IMR-90 (cell line): Measurements from ENCODE around the gene SRRM2. TPM values are rescaled to one million over a fixed set of nuclear protein-coding genes. Genes with fewer than 3 reads are reported as not detected.

Experiments
- ATAC-seq: fragments of 200-7000 bp; cut with Tn5 transposase; 2 replicates; pipeline ENCODE4 v1.9.1; 2020; ENCODE audit warnings: low read depth, mild to moderate bottlenecking, moderate library complexity
- BruUV-seq: library from RNA; stranded (reverse); fragments of 400-500 nt; replicated peaks from 2 replicates; lab custom pipeline; 2021; lab: Mats Ljungman, UMichigan
- CTCF ChIA-PET: fragments of 300-600 bp; formaldehyde crosslinking; extraction: SDS; loops from one replicate; lab custom pipeline; 2021; ENCODE audit warnings: antibody characterized with exemption; lab: Yijun Ruan, JAX
- POLR2A ChIA-PET: fragments of 300-600 bp; sonication (Branson Sonifier 250); formaldehyde crosslinking; loops from one replicate; lab custom pipeline; 2022; ENCODE audit warnings: antibody characterized with exemption; ENCODE audit not compliant: unreplicated experiment; lab: Charles Lee
- DNase-seq: peaks from one replicate; pipeline ENCODE4 v3.0.0; 2013
- H2AFZ ChIP-seq: replicated peaks from 2 replicates; pipeline ENCODE3; 2013; ENCODE audit warnings: low read length, mild to moderate bottlenecking; ENCODE audit not compliant: poor library complexity
- H2AK5ac ChIP-seq: 2 replicates; pipeline ENCODE4 v1.6.1; 2013; ENCODE audit warnings: low read depth, low read length, inconsistent platforms
- H2AK9ac ChIP-seq: replicated peaks from 2 replicates; pipeline ENCODE3; 2013; ENCODE audit warnings: mild to moderate bottlenecking, low read depth, low read length, moderate library complexity; ENCODE audit not compliant: poor library complexity
- H2BK120ac ChIP-seq: 2 replicates; pipeline ENCODE4 v1.6.1; 2013; ENCODE audit warnings: low read depth, low read length, inconsistent platforms
- H2BK15ac ChIP-seq: 3 replicates; pipeline ENCODE4 v1.6.1; 2013; ENCODE audit warnings: low read depth, low read length, inconsistent platforms
- H2BK20ac ChIP-seq: 2 replicates; pipeline ENCODE4 v1.6.1; 2013; ENCODE audit warnings: low read depth, mild to moderate bottlenecking, inconsistent platforms, low read length, moderate library complexity
- H2BK5ac ChIP-seq: 2 replicates; pipeline ENCODE4 v1.6.1; 2013; ENCODE audit warnings: mild to moderate bottlenecking, low read depth, low read length, inconsistent platforms; ENCODE audit not compliant: poor library complexity, severe bottlenecking
- H3K14ac ChIP-seq: replicated peaks from 2 replicates; pipeline ENCODE4 v1.6.1; 2013; ENCODE audit warnings: low read depth, low read length, inconsistent platforms
- H3K18ac ChIP-seq: 2 replicates; pipeline ENCODE4 v1.6.1; 2013; ENCODE audit warnings: low read depth, low read length, control low read depth
- H3K23ac ChIP-seq: 2 replicates; pipeline ENCODE4 v1.6.1; 2013; ENCODE audit warnings: low read depth, low read length, inconsistent platforms
- H3K27ac ChIP-seq: 2 replicates; pipeline ENCODE4 v1.5.1; 2013; ENCODE audit warnings: mild to moderate bottlenecking, control low read depth, low read length; ENCODE audit not compliant: insufficient read depth
- H3K27me3 ChIP-seq: 2 replicates; pipeline ENCODE4 v1.6.1; 2013; ENCODE audit warnings: low read length; ENCODE audit not compliant: control insufficient read depth, insufficient read depth
- H3K36me3 ChIP-seq: 2 replicates; pipeline ENCODE4 v1.6.1; 2013; ENCODE audit warnings: low read length, mixed read lengths; ENCODE audit not compliant: control insufficient read depth, insufficient read depth
- H3K4ac ChIP-seq: 2 replicates; pipeline ENCODE4 v1.6.1; 2013; ENCODE audit warnings: low read depth, low read length, inconsistent platforms
- H3K4me1 ChIP-seq: 2 replicates; pipeline ENCODE4 v1.6.1; 2013; ENCODE audit warnings: low read length, mixed read lengths; ENCODE audit not compliant: control insufficient read depth, insufficient read depth
- H3K4me2 ChIP-seq: 2 replicates; pipeline ENCODE4 v1.6.1; 2013; ENCODE audit warnings: low read depth, mild to moderate bottlenecking, control low read depth, low read length, moderate library complexity
- H3K4me3 ChIP-seq: 2 replicates; pipeline ENCODE4 v1.5.1; 2013; ENCODE audit warnings: low read depth, mild to moderate bottlenecking, control low read depth, low read length, moderate library complexity; ENCODE audit not compliant: insufficient read depth
- H3K56ac ChIP-seq: 2 replicates; pipeline ENCODE4 v1.6.1; 2013; ENCODE audit warnings: low read length, inconsistent platforms; ENCODE audit not compliant: insufficient read depth; ENCODE audit errors: extremely low read depth
- H3K79me1 ChIP-seq, 2 experiments: 2 replicates each; pipeline ENCODE4 v1.6.1; 2013; ENCODE audit warnings: low read length in 2 of 2, inconsistent platforms in 1 of 2, low read depth in 1 of 2
- H3K9ac ChIP-seq: 2 replicates; pipeline ENCODE4 v1.6.1; 2013; ENCODE audit warnings: low read depth, low read length, control low read depth
- H3K9me1 ChIP-seq: 2 replicates; pipeline ENCODE4 v1.6.1; 2013; ENCODE audit warnings: low read length, inconsistent platforms; ENCODE audit not compliant: insufficient read depth
- H3K9me3 ChIP-seq: 2 replicates; pipeline ENCODE4 v1.6.1; 2013; ENCODE audit warnings: low read length; ENCODE audit not compliant: control insufficient read depth, insufficient read depth
- H4K20me1 ChIP-seq: 2 replicates; pipeline ENCODE4 v1.6.1; 2013; ENCODE audit warnings: low read length, inconsistent platforms; ENCODE audit not compliant: insufficient read depth
- H4K5ac ChIP-seq: 2 replicates; pipeline ENCODE4 v1.6.1; 2013; ENCODE audit warnings: mild to moderate bottlenecking, low read depth, low read length, control low read depth
- H4K8ac ChIP-seq, 2 experiments: 2 replicates each; pipeline ENCODE4 v1.6.1; 2013; ENCODE audit warnings: low read depth in 2 of 2, low read length in 2 of 2, control low read depth in 1 of 2, inconsistent platforms in 1 of 2
- H4K91ac ChIP-seq: 2 replicates; pipeline ENCODE4 v1.6.1; 2013; ENCODE audit warnings: low read depth, low read length, inconsistent platforms; ENCODE audit not compliant: insufficient read depth
- CEBPB ChIP-seq: IDR thresholded peaks from 2 replicates; pipeline ENCODE4 v1.6.1; 2012; ENCODE audit warnings: low read depth, low read length, improper control_type of control experiment
- CHD1 ChIP-seq: IDR thresholded peaks from 2 replicates; pipeline ENCODE4 v1.6.1; 2012; ENCODE audit warnings: low read depth, low read length, improper control_type of control experiment
- ELK1 ChIP-seq: fragments of 150-350 bp; IDR thresholded peaks from 2 replicates; pipeline ENCODE4 v1.6.1; 2016; ENCODE audit warnings: low read depth, mild to moderate bottlenecking, low read length, moderate library complexity, borderline replicate concordance
- FOS ChIP-seq: fragments of 150-350 bp; IDR thresholded peaks from 2 replicates; pipeline ENCODE4 v1.6.1; 2016; ENCODE audit warnings: low read depth, low read length
- MAFK ChIP-seq: IDR thresholded peaks from 2 replicates; pipeline ENCODE4 v1.6.1; 2012; ENCODE audit warnings: low read depth, low read length, improper control_type of control experiment
- RCOR1 ChIP-seq: IDR thresholded peaks from 2 replicates; pipeline ENCODE4 v1.6.1; 2012; ENCODE audit warnings: mild to moderate bottlenecking, low read length, improper control_type of control experiment; ENCODE audit not compliant: insufficient replicate concordance
- RFX5 ChIP-seq: IDR thresholded peaks from 2 replicates; pipeline ENCODE4 v1.8.0; 2012; ENCODE audit warnings: low read depth, mild to moderate bottlenecking, low read length, moderate library complexity
- USF2 ChIP-seq: fragments of 150-350 bp; IDR thresholded peaks from 2 replicates; pipeline ENCODE4 v1.6.1; 2017; ENCODE audit warnings: mild to moderate bottlenecking, antibody characterized with exemption, low read length, low read depth
- WGBS, 2 experiments: methylation state at CpG; one replicate each; pipeline versions ENCODE4 v1.1.5 to v1.1.7; 2013; ENCODE audit warnings: missing lambda C conversion rate in 2 of 2; ENCODE audit not compliant: insufficient read length in 1 of 2; ENCODE audit errors: extremely low coverage in 2 of 2; 5-methylcytosine and 5-hydroxymethylcytosine counted together
- dilution Hi-C: fragments of 300-500 bp; cut with HindIII; formaldehyde crosslinking; loops from one replicate; pipeline ENCODE4 v1.14.3; 2018; ENCODE audit warnings: low sequenced_read_pairs; ENCODE audit not compliant: unreplicated experiment
- in situ Hi-C: fragments of 300-500 bp; cut with MboI; formaldehyde crosslinking; loops from 3 replicates; pipeline ENCODE4 v1.14.3; 2019; ENCODE audit warnings: low sequenced_read_pairs, inconsistent platforms, mixed read lengths
- intact Hi-C: fragments of 100-400 bp; cut with micrococcal nuclease; formaldehyde crosslinking; loops from 2 replicates; pipeline ENCODE4 v1.10.0; 2022
- polyA plus RNA-seq, 3 experiments: library from polyadenylated mRNA; depleted of rRNA; stranded (reverse); fragments of >200 nt; gene quantifications; 2 replicates each; pipeline ENCODE4 v1.2.3, GENCODE V29; 2012; ENCODE audit warnings: low replicate concordance in 1 of 3
- total RNA-seq: library from RNA; depleted of rRNA; stranded (reverse); fragments of >200 nt; gene quantifications from 2 replicates; pipeline ENCODE4 v1.2.3, GENCODE V29; 2012

Gene SRRM2
- total and polyA plus RNA-seq, 2 of the 4 experiments (the other 2 are of a cell fraction) = 20.3 to 300 TPM

DNA sequence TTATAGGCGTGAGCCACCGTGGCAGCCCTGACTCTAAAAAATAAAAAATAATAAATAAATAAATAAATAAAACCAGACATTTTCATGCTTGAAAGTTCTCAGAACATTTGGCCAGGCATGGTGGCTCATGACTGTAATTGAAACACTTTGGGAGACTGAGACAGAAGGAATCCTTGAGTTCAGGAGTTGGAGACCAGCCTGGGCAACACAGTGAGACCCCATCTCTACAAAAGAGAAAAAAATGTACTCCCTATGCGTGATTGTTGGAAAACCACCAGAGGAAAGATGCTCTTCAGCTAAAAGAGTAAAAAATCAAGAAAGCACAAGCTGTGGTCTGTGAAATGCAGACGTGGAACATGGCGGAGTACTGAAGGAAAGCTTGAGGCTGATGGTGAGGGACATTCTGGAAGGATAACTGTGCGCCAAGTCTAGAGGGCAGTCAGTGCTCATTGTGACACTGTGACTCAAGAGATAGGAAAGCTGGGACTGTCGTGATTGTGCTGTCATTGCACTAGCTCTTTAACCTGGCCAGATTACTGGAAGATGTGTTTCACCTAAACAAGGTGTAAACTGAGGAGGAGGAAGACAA is 28.3 kb upstream of the SRRM2 start:
- no peaks in the 10 kb centered on the region for H3K4me1 ChIP-seq
- intact Hi-C loops = no loop called here
- no peak overlapping the region for H3K56ac ChIP-seq
- no peak overlapping the region for H2BK5ac ChIP-seq
- no TSS peak for BruUV-seq
- H4K20me1 ChIP-seq = no peaks in the 10 kb centered on the region
- no peak overlapping the region for H4K91ac ChIP-seq
- H3K27me3 ChIP-seq = peaks cover 9% of the 10 kb centered on the region; the same call in 1 of the 2 replicates
- H2AK9ac ChIP-seq = peak overlapping the region; percentile 57
- no peaks in the 10 kb centered on the region for H3K9me3 ChIP-seq
- H4K8ac ChIP-seq = no peak overlapping the region
- H3K9me1 ChIP-seq = no peaks in the 10 kb centered on the region
- DNase-seq (no peak), ATAC-seq (no peak)
- H3K4ac ChIP-seq = no peak overlapping the region
- no peak overlapping the region for H3K18ac ChIP-seq
- no peak overlapping the region for H3K14ac ChIP-seq
- H3K27ac ChIP-seq = no peak overlapping the region
- no peak overlapping the region for H2BK15ac ChIP-seq
- in situ Hi-C loops = no loop called here
- TF ChIP-seq RCOR1 (no peak), USF2 (no peak), ELK1 (no peak), CHD1 (no peak), CEBPB (no peak), RFX5 (no peak), MAFK (no peak), FOS (no peak)
- H3K4me3 ChIP-seq = no peak overlapping the region
- ChIA-PET CTCF (no interaction called here), POLR2A (no interaction called here)
- H3K9ac ChIP-seq = no peak overlapping the region
- H3K4me2 ChIP-seq = no peak overlapping the region
- WGBS, 2 experiments = 93% methylated on average over 2 of the region's 7 CpGs; no CpG with 5 or more reads in 1 of the 2 experiments
- no peak overlapping the region for H2BK20ac ChIP-seq
- no peak overlapping the region for H2AFZ ChIP-seq
- H4K5ac ChIP-seq = no peak overlapping the region
- no peaks in the 10 kb centered on the region for H3K36me3 ChIP-seq
- dilution Hi-C loops = no loop called here
- H2BK120ac ChIP-seq = no peak overlapping the region
- no peak overlapping the region for H3K23ac ChIP-seq
- no peaks in the 10 kb centered on the region for H3K79me1 ChIP-seq
- no peak overlapping the region for H2AK5ac ChIP-seq
